Neutrophil (primary cell): ENCODE measurements around the gene CDRT4.

Experiments
- H3K27ac ChIP-seq: fragments of 200-600 bp; sonication (generic); 2 replicates; pipeline ENCODE4 v1.5.1; 2016; ENCODE audit warnings: mild to moderate bottlenecking, moderate library complexity
- H3K27me3 ChIP-seq: fragments of 200-600 bp; sonication (generic); 2 replicates; pipeline ENCODE4 v1.6.0; 2016; ENCODE audit warnings: mild to moderate bottlenecking
- H3K36me3 ChIP-seq: fragments of 200-600 bp; sonication (generic); 2 replicates; pipeline ENCODE4 v1.5.1; 2017
- H3K4me1 ChIP-seq, 2 experiments: fragments of 200-600 bp in 1 of 2; sonication (generic) in 1 of 2; 1 replicate in 1 of 2; 2 replicates in 1 of 2; pipeline versions ENCODE4 v1.5.1 to v1.6.1; 2013 to 2016; ENCODE audit warnings: low read depth in 1 of 2, low read length in 1 of 2, mild to moderate bottlenecking in 1 of 2, moderate library complexity in 1 of 2; ENCODE audit not compliant: control insufficient read depth in 1 of 2, insufficient read depth in 1 of 2
- H3K4me3 ChIP-seq, 2 experiments: fragments of 200-600 bp in 1 of 2; sonication (generic) in 1 of 2; 1 replicate in 1 of 2; 2 replicates in 1 of 2; pipeline ENCODE4 v1.5.1; 2013 to 2016; ENCODE audit warnings: low read depth in 1 of 2, low read length in 1 of 2, mild to moderate bottlenecking in 1 of 2, moderate library complexity in 1 of 2
- H3K9me3 ChIP-seq: fragments of 200-600 bp; sonication (generic); 2 replicates; pipeline ENCODE4 v1.5.1; 2016
- TF ChIP-seq, protein P1 (sequence below): fragments of 200-600 bp; sonication (generic); IDR thresholded peaks from 2 replicates; pipeline ENCODE4 v1.5.1; 2016; ENCODE audit warnings: antibody characterized with exemption

The CDRT4 gene

GRCh38 chr17:15431196-15431595 lies 36.2 kb downstream of the CDRT4 start:
- Histone ChIP-seq H3K27ac (no peak overlapping the region), H3K36me3 (no peaks in the 10 kb centered on the region), H3K4me3 (no peak overlapping the region)

GRCh38 chr17:15424521-15424920 lies 42.9 kb downstream of the CDRT4 start:
- no peaks in the 10 kb centered on the region for H3K9me3 ChIP-seq
- no peak overlapping the region for H3K4me3 ChIP-seq
- no peak overlapping the region for H3K27ac ChIP-seq
- TF ChIP-seq, protein P1, sequence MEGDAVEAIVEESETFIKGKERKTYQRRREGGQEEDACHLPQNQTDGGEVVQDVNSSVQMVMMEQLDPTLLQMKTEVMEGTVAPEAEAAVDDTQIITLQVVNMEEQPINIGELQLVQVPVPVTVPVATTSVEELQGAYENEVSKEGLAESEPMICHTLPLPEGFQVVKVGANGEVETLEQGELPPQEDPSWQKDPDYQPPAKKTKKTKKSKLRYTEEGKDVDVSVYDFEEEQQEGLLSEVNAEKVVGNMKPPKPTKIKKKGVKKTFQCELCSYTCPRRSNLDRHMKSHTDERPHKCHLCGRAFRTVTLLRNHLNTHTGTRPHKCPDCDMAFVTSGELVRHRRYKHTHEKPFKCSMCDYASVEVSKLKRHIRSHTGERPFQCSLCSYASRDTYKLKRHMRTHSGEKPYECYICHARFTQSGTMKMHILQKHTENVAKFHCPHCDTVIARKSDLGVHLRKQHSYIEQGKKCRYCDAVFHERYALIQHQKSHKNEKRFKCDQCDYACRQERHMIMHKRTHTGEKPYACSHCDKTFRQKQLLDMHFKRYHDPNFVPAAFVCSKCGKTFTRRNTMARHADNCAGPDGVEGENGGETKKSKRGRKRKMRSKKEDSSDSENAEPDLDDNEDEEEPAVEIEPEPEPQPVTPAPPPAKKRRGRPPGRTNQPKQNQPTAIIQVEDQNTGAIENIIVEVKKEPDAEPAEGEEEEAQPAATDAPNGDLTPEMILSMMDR: no peak
- H3K27me3 ChIP-seq: no peaks in the 10 kb centered on the region
- H3K4me1 ChIP-seq: no peaks in the 10 kb centered on the region
- H3K36me3 ChIP-seq: no peaks in the 10 kb centered on the region

More at GRCh38 chr17:15431196-15431595, 36.2 kb downstream of the CDRT4 start:
- TF ChIP-seq, protein P1: no peak
- peaks cover 3 to 5% of the 10 kb centered on the region in 2 experiments for H3K4me1 ChIP-seq
- no peaks in the 10 kb centered on the region for H3K9me3 ChIP-seq
- H3K27me3 ChIP-seq: no peaks in the 10 kb centered on the region

- H3K4me3 ChIP-seq: no peak overlapping the region
- TF ChIP-seq, protein P1: no peak
- no peaks in the 10 kb centered on the region for H3K9me3 ChIP-seq
- H3K27me3 ChIP-seq: no peaks in the 10 kb centered on the region
- no peak overlapping the region for H3K27ac ChIP-seq
- no peaks in the 10 kb centered on the region for H3K4me1 ChIP-seq
- no peaks in the 10 kb centered on the region for H3K36me3 ChIP-seq
These were observed 44.9 kb downstream of the CDRT4 start for GRCh38 chr17:15422392-15422965.

GRCh38 chr17:15418781-15419180 lies 48.6 kb downstream of the CDRT4 start:
- no peak overlapping the region for H3K4me3 ChIP-seq
- no peaks in the 10 kb centered on the region for H3K9me3 ChIP-seq
- H3K36me3 ChIP-seq: no peaks in the 10 kb centered on the region
- TF ChIP-seq, protein P1: no peak
- H3K27me3 ChIP-seq: no peaks in the 10 kb centered on the region
- no peak overlapping the region for H3K27ac ChIP-seq
- no peaks in the 10 kb centered on the region for H3K4me1 ChIP-seq

DNA sequence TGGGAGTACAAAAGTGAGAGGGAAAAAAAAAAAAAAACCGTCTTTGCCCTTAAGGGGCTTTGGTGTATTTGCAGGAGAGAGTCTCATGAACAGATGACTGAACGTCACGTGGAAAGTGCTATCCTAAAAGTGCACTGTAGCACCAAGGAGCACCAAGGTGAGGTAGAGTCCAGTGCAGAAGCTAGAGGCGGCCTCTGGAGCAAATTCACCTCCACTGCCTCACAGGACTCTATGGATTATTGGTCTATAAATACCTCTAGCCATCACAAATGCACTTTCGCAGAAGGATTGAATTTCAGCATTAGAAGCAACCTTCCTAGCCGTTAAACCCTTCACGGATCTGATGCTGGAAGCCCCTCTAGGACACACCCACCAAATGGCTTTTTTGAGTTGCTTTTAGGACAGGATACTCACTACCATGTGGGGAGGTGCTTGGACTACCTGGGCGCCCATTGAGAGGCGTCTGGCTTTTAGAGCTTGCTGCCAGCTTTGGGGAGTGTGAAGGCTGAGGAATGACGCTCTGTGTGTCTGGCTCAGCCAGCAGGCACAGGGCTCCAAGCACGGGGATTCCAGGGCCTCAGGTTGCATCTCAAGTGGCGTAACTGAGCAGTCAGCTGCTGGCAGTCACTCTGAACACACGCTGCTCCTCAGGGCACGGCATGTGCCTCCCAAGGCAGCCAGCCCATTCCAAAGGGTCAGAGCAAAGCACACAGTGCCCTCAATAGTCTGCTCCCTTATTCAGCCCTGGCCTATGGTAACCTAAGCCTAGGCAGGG lies 52.7 kb downstream of the CDRT4 start:
- Histone ChIP-seq H3K4me1 (peaks cover 0 to 3% of the 10 kb centered on the region in 2 experiments), H3K27me3 (no peaks in the 10 kb centered on the region), H3K4me3 (no peak overlapping the region), H3K27ac (no peak overlapping the region), H3K36me3 (no peaks in the 10 kb centered on the region), H3K9me3 (no peaks in the 10 kb centered on the region)
- TF ChIP-seq, protein P1: no peak
